Skeletal muscle cell (primary cell): ENCODE results near the gene JPH3.

Experiments
- DNase-seq: peaks from one replicate; pipeline ENCODE4 v3.0.0-alpha.2; 2010; ENCODE audit warnings: low read depth
- H3K4me3 ChIP-seq: 2 replicates; pipeline ENCODE4 v1.5.1; 2011; ENCODE audit warnings: low read depth, mild to moderate bottlenecking, control low read depth, low read length, moderate library complexity

The JPH3 gene

GRCh38 chr16:87687998-87688529 is 85.8 kb downstream of the JPH3 start:
- DNase-seq, result no peak
- no peak overlapping the region for H3K4me3 ChIP-seq

GRCh38 chr16:87688876-87689815 is 86.8 kb downstream of the JPH3 start:
- no peak overlapping the region for H3K4me3 ChIP-seq
- DNase-seq, result no peak

DNA sequence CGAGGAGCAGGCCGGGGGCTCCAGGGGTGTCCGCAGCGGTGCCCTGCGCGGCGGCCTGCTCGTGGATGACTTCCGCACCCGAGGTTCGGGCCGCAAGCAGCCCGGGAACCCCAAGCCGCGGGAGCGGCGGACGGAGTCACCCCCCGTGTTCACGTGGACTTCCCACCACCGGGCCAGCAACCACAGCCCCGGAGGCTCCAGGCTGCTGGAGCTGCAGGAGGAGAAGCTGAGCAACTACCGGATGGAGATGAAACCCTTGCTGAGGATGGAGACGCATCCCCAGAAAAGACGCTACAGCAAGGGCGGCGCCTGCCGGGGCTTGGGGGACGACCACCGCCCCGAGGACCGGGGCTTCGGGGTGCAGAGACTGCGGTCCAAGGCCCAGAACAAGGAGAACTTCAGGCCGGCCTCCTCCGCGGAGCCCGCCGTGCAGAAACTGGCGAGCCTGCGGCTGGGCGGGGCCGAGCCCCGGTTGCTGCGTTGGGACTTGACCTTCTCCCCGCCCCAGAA is 87.7 kb downstream of the JPH3 start:
- DNase-seq, result no peak
- H3K4me3 ChIP-seq, result no peak overlapping the region

DNA sequence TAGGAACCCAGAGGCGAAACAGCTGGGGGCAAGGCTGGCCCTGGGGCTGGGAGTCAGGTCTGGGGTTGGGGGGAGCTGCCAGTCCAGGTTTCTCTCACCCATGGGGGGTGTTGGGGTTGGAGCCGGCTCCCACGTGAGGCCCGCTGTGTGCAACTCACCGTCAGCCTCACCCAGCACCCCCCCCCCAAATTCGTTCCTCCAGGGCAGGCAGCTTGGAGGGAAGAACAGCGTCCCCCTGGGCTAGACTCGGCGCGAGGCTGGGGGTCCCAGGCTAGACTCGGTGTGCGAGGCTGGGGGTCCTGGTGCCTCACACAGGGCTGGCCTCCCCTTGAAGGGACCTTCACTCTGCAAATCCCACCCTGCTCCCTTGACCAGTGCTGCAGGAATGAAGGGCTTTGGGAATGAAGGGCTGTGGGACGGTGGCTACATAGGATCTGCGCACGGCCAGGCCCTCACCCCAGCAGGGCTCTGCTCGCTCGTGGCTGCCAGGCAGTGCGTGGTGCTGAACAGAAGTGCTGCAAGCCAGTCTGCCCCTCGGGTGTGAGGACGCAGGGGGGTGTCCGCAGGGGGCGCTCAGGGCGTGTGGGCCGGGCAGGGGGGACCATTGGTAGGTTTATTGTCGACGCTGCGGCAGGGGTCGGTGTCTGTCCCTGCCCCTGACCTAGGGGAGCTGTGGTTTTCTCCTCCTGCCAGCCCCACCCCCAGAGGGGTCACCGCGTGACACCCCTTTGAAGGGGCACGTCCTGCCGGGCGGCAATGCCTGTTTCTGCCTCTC is 88.8 kb downstream of the JPH3 start:
- H3K4me3 ChIP-seq, result no peak overlapping the region
- DNase-seq, result no peak

GRCh38 chr16:87691686-87692079 is 89.4 kb downstream of the JPH3 start:
- H3K4me3 ChIP-seq, result no peak overlapping the region
- DNase-seq, result no peak

DNA sequence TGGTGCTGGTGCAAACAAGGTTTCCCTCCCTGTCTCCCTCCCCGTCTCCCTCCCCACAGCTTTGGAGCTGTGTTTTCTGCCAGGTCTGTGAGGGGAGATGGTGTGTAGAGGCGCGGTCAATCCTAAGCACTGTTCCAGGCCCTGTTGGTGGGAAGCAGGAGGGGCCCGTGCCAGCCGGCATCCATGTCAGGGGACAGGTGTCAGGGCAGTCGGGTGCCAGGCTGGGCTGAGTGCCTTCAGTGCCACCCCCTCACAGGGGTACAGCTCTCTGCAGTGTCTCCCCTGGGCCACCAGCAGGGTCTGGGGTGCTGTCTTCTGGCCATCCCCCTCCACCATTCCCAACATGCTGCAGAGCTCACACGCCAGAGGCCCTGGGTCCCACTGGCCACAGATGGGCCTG is 89.9 kb downstream of the JPH3 start:
- H3K4me3 ChIP-seq, result no peak overlapping the region
- DNase-seq, result no peak

- no peak for DNase-seq
- no peak overlapping the region for H3K4me3 ChIP-seq
Observed at GRCh38 chr16:87692756-87693155, 90.4 kb downstream of the JPH3 start.

GRCh38 chr16:87693827-87694226 is 91.5 kb downstream of the JPH3 start:
- no peak overlapping the region for H3K4me3 ChIP-seq

DNA sequence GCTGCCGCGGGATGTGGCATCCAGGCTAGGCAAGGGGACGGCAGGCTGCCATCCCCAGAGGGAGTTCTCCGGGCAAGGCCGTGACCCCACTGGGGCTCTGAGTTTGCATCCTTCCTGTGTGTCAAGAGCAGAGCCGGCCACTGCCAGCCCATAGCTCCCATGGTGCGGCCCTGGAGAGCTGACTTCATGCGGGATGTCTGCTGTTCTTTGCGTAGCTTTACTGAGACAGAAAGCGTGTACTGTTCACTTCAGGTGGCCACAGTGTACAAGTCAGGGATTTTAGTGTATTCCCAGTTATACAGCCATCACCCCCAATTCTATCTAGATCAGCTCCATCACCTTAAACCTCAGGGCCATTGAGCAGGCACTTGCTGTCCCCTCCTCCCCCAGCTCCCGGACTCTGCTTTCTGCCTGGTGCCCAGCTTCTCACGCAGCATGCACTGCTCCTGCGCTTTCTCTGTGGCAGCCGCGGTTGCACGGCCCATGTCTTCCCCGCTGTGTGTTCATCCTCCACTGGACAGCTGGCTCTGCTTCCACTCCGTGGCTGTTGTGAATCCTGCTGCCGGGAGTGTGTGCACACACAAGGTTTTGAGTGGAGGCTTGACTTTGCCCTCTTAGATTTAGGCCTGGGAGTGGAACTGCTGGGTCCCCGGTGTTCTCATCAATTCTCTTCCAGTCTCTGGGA is 92.3 kb downstream of the JPH3 start:
- H3K4me3 ChIP-seq, result no peak overlapping the region
- DNase-seq, result no peak

More at GRCh38 chr16:87693827-87694226, 91.5 kb downstream of the JPH3 start:
- DNase-seq, result no peak

DNA sequence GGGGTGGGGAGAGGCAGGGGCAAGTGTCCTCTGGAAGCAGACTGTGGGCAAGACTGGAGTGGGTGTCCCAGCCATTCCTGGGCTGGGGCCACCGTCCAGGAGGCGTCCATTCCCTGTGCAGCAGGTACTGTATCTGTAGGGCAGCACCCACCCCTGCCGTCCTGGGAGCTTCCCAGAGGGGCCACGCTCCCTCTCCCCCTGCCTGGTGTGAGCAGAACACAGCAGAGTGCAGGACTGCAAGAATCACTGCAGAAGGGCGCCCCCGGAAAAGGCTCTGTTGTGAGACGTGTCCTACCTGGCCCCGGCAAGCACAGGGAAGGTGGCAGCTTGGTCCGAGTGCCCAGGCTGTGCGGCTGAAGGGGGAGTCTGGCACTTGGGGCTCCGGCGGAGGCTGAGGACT is 93.2 kb downstream of the JPH3 start:
- no peak for DNase-seq

GRCh38 chr16:87696726-87697125 is 94.4 kb downstream of the JPH3 start:
- DNase-seq, result no peak
- H3K4me3 ChIP-seq, result no peak overlapping the region

More for the DNA sequence above, 93.2 kb downstream of the JPH3 start:
- H3K4me3 ChIP-seq, result no peak overlapping the region

DNA sequence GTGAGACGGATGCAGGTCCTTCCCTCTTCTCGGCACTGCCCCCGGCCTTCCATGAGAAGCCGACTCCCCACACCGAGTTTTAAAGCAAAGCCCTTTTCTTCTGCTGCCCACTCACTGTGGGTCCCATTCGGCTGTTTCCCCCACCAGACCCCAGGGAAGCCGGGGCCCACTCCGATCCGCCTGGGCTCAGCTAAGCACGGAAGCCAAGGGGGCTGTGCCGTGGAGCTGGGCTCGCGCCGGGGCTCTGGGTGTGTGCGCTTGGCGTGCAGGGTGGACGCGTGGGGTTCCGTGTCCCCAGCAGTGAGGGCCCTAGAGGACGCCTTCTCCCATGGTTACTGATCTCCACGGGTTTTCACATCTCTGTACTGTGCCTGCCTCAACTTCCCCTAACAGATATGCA is 94.9 kb downstream of the JPH3 start:
- DNase-seq, result no peak
- H3K4me3 ChIP-seq, result no peak overlapping the region

GRCh38 chr16:87697792-87698191 is 95.5 kb downstream of the JPH3 start:
- no peak for DNase-seq
- no peak overlapping the region for H3K4me3 ChIP-seq

GRCh38 chr16:87698241-87698640 is 95.9 kb downstream of the JPH3 start:
- H3K4me3 ChIP-seq, result no peak overlapping the region
- no peak for DNase-seq

- no peak for DNase-seq
- no peak overlapping the region for H3K4me3 ChIP-seq
Observed at GRCh38 chr16:87698676-87699199, 96.4 kb downstream of the JPH3 start.

DNA sequence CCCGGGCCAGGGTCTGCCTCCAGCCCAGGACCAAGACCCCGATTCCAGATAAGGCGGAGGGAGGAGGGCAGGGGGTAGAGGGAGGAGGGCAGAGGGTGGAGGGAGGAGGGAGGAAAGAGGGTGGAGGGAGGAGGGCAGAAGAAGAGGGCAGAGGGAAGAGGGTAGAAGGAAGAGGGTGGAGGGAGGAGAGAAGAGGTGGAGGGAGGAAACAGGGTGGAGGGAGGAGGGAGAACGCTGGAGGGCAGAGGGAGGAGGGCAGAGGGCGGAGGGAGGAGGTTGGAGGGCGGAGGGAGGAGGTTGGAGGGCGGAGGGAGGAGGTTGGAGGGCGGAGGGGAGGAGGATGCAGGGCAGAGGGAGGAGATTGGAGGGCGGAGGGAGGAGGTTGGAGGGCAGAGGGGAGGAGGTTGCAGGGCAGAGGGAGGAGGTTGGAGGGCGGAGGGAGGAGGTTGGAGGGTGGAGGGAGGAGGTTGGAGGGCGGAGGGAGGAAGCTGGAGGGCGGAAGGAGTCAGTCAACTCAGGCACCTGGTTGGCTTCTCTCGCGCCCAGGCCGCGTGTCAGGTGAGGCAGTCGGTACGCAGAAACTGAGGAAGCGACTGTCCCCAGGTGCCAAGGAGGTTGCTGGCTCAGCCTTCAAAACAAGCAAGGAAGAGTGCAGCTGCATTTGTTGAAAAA is 98.2 kb downstream of the JPH3 start:
- H3K4me3 ChIP-seq, result no peak overlapping the region
- DNase-seq, result no peak

DNA sequence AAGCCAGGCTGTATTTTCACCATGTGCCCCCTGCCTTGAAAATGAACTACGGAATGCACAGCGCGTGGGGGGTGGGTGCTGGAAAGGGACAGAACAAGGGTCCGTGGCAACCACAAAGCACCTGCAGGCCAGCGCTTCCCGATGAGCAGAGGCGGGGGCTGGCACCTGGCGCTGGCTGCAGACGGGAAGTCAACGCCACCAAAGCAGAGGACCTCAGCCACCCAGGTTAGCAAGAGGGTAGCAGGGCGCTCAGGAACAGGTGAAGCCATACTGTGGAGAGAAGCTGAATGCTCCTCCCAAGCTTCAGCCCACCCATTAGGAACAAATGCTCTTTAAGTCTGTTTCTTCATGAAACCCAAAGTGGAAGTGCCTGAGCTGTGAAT is 98.8 kb downstream of the JPH3 start:
- no peak overlapping the region for H3K4me3 ChIP-seq
- no peak for DNase-seq

- no peak overlapping the region for H3K4me3 ChIP-seq
- no peak for DNase-seq
Observed at GRCh38 chr16:87701505-87701921, 99.2 kb downstream of the JPH3 start.

DNA sequence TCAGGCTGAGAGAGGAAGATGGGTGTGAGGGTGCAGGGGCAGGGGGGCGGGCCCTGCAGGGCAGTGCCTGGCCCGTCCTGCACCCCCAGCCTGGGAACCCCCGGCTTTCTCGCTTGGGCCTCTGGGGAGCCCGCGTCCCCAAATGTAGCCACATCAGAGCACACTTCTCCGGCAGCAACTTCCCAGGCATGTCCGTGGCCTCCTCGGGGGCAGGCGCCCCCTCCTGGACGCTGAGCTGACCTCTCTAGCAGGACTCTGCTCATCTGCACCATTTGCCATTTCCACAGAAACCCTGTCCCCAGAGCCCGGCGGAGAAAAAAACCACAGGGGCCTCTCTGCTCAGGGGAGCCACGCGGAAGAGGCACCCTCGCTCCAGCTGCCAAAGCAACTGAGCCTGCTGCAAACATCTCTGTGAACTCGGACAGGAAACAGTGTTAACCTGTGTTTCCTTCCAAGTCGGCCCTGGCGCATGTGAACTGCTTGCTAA is 100.1 kb downstream of the JPH3 start:
- H3K4me3 ChIP-seq, result no peak overlapping the region
- no peak for DNase-seq
